ENCODE measurements around the gene ANO4.

ANO4 gene

DNA sequence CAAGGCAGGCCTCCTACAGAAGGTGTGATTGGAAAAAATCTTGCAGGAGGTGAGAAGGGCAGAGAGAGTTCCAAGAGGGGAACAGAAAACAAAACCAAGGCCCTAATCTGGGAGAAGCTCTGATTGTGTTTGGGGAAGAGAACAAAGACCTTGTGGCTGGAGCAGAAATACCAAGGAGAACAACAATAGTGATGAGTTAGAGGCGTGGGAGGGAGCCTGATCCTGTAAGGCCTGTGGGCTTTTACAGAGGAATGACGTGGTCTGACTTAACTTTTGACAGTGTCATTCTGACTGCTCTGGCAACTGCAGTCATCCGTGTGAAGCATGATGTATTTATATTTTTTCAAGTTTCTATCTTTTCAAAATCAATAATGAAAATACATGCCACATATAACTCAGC is 200.6 kb downstream of the ANO4 start:
- no peak for DNase-seq

DNA sequence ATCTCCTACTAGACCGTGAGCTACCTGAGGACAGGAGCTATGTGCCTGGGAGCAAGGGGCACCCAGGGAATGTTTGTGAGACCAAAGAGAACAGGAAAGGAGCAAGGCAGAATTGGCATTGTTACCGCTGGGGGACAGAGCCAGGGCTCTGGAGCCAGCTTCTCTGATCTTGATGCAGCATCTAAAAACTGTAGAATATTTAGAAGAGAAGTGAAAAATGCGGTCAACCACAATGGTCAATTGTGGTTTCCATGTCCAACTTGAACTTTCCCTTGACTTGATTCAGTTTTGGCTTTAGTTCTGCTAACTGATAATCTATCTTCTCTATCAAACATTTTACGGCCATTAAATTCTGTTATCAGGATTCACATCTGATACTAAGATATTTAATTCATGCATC is 201.2 kb downstream of the ANO4 start:
- DNase-seq: no peak

DNA sequence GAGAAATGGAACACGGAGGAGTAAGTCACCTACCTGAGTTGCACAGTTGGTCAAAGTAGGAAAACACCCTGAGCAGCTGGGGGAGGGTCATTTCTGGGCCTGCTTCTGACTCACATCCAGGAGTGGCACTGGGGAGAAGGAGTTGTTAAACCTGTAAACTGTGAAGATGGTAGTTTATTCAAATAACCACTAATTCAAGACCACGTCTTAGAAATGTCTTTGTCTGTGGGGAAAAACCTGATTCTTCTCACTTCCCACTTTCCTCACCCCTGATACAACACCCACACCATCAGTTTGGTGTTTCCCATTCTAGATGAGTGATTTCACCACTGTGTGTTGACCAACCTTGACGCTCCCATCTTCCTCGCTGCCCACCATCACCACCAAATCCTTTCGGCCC is 207.1 kb downstream of the ANO4 start:
- DNase-seq: no peak

DNA sequence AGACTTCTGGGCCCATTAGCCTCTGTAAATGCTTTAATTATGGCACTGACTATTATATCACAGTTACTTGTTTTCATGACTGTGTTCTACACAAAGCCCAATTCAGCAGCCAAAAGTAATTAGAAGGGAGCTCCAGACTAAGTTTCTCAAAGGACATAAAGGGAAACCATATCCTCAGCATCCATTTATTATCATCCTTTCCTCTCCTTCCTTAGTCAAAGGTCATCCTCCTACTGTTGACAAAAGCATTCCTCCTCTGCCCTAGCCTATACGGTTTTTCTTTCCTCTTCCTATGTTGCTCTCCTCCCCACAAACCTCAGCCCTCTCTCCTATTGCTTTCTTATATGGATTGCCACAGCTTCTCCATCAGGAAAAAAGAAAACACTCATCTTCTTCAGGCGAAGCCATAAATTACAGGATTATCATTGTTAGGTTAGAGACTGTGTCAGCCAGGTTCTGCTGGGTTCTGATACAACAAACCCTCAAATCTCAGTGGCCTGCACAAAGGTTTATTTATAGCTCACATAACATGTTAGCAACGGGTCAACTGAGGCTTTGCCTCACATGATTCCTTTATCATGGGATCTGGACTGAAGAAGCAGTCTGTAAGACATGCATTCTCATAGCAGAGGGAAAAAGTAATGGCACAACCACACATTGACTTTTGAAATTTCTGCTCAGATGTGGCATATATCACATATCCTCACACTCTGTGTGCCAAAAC is 208.3 kb downstream of the ANO4 start:
- DNase-seq: no peak

DNA sequence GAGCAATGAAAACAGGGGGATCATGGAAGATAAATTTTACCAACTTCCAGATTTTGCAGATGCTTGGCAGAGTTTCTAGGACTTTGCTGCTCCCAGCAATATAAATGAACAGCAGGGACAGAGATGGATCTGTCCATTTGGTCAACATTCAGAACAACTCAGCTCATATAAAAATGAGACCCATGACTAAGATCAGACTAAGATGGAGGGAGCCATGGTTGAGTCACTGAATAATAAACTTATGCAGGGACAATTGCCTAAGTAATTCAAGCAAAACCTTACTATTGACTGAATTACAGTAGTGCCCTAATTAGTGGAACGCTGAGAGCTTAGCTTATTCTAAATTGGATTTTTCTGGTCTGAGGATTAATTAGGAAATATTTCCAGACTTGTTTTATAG is 210.3 kb downstream of the ANO4 start:
- no peak for DNase-seq

DNA sequence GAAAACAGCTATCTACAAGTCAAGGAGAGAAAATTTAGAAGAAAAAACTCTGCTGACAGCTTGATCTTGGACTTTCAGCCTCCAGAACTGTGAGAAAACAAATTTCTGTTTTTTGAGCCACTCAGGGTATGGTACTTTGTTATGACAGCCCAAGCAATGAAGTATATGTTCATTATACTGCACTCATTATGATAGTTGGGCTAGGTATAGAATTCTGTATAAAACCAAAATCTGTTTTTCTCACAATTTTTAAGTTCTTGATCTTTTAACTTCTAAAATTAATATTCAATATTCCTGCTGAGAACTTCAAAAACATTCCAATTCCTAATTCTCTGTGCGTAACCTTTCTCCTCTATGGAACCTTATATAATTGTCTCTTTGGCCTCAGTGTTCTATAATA is 214.7 kb downstream of the ANO4 start:
- DNase-seq: no peak

DNA sequence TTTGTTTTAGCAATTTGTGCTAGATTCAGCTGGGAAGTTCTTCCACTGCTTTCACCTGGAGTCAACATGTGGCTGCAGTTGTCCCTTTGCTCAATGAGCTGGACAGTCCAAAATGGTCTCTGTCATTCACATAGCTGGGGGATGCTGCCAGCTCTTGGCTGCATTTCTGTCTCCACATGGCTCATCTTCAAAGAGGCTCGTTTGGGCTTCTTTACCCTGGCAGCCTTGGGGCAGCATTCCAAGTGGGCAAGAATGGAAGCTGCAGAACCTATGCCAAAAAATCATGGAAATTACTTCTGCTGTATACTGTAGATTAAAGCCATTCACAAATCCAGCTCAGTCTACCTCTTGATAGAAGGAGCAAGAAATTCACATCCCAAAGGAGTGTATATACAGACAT is 216.3 kb downstream of the ANO4 start:
- DNase-seq: no peak

DNA sequence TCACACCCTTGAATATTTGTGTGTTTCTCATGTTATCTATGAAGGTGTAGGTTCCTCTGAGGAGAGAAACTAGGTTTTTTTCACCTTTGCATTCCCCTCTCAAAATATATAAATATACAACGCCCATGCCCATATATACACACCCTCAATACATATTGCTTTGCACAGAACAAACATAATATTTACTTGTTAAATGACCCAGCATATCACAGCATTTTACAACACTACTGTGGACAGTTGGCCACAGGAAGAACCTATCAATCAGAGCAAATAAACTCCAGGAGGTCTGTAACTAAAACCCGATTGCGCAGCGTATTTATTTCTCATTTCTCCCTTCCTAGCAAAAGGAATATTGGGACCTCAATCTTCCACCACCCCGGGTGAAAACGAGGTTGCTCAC is 219.4 kb downstream of the ANO4 start:
- no peak for DNase-seq

DNA sequence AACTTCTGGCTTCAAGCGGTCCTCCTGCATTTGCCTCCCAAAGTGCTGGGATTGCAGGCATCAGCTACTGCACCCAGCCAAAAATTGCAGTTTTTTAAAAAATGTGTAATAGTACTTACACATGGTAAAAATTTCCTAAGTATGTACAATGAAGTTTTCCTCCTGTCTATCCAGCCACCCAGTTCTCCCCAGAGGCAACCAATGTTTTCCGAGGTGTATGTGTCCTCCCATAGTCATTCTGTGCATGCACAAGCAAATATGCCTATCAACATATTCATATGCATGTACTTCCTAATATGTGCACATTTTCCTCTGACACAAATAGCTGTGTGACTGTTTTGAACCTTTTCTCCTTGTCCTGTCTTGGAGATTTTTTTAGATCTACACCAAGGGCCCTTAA is 220.5 kb downstream of the ANO4 start:
- no peak for DNase-seq

DNA sequence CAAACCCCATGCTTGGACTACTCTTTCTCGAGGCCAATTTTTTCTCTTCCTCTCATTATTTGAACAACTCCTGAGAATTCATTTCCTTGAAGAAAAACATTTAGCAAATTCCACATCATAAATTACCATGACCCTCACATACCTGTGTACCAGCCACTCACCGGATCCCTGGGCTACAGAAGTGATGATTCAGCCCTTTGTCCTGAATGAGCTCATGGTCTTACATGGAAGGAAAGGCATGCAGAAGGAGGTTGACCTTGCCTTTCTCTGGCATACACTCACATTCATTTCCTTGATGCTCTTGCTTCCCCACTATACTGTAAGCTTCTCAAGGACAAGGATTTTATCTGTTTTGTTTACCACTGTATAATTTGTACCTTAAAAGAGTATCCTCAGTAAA is 224.0 kb downstream of the ANO4 start:
- DNase-seq: no peak

DNA sequence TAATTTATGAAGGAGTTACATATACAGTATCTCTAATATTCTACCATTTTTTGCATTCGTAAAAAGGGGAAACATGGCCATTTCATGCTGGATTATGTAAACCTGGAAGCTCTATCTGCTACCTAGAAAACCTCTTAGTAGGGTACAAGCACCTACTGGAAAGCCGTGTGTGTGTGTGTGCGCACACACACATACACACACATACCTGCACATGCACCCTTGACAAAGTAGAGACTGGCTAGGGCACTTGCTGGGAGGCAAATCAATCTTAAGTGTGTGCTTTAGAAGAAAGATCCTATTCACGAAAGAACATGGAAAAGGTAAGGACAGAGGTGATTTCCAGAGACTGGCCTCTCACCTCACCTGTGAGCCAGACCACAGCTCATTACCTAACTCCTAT is 224.6 kb downstream of the ANO4 start:
- no peak for DNase-seq

DNA sequence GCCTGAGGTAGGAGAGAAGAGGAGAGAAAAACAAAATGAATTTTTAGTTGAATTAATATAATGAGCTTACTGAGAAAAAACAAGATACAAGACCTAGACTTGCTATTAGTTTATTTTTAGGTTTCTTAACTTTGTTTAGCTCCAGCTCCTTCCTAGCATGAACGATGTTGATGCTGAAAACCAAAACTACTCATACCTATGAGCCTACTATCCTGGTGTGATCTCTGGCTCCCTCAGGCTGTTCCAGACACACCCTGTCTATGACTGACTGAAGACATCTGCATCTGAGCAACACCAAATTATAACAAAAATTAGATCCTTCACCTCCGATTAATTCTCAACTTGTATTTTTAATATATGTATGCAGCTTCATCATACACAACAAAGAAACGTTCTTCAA is 225.1 kb downstream of the ANO4 start:
- DNase-seq: no peak

DNA sequence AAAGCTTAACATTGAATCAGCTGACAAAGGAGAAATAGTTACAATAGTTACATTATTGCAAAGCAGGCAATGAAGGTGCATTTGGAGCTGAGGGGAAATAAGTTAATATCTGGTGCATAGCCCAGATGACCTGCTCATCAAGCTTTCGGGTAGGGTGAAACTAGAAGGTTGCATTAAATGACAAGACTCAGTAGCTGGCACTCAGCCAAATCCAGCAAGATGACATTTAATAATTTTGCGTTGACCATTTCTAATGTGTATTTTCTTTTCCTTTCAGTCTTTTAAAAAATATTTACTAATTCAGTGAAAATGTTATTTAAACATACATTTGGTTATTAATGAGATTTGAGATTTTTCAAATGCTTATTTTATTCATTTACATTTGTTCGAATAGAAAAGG is 226.9 kb downstream of the ANO4 start:
- DNase-seq: no peak

DNA sequence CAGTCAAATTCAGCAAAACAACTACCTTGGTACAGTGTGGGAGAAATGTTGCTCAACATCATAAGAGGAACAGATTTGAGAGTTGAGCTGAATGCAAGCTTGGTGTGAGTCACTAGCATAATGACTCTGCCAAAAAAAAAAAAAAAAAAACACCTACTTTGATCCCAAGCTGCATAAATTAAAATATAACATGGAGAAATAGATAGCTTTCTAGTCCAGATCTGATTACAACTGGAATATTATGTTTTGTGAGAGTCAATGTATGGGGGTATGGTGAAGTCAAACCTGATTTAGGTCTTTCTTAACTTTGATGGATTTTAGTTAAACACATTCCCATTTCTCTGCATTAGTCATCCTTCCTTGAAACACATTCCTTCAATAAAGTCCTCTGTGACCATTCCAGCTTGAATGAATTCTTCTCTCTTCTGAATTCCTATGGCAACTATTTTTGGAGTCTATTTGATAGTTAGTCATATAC is 227.4 kb downstream of the ANO4 start:
- DNase-seq: no peak

DNA sequence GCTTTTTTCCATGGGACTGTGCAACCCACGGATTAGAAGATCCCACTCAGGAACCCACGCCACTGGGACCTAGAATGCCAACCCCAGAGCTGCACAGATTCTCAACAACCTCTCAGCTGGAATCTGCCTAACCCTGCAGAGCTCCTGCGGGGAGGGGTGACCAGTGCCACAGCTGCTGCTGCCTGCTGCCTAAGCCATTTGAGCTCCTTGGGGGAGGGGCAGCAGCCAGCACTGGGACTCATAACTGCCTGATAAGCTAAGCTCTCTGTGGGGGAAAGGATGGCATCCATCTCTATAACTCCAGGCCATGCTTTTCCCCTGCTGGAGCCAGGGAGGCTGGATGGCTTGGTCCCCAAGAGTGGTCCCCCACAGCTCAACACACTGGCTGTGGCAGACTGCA is 232.6 kb downstream of the ANO4 start:
- no peak for DNase-seq

DNA sequence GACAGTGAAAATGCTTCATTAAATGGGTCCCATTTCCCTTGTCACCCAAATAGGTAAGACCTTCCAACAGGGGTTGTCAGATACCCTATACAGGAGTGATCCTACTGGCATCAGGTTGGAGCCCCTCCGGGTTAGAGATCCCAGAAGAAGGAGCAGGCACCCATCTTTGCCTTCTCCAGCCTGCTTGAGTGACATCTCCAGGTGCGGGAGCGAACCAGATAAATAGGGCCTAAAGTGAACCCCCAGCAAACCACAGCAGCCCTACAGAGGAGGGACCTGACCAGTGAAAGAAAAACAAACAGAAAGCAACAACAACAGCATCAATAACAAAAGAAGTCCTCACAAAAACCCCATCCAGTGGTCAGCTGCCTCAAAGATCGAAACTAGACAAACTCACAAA is 233.2 kb downstream of the ANO4 start:
- DNase-seq: no peak

DNA sequence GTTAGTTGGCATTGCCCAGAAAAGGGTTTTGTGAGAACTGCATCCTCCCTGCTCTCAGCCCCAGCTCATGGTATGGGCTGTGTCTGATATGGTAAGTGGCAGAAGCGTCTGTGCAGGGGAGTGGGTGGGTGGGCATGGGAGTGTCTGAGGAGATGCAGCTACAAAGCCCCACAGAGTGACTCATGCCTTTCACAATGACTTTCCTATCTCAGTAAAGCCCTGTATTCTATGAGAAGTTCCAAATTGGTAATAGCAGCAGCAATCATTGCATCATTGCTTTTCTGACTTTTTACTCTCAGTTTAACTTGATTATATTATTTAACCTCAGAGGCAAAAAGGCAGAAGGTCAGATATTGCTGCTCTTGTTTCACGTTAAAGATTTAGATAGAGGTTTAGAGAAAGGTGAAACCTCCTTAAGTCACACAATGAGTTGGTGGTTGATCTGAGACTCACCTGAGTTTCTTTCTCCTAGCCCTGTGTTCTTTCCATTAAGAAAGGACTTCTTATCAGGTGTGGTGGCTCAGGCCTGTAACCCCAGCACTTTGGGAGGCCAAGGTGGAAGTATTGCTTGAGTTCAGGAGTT is 243.8 kb downstream of the ANO4 start:
- DNase-seq: no peak

DNA sequence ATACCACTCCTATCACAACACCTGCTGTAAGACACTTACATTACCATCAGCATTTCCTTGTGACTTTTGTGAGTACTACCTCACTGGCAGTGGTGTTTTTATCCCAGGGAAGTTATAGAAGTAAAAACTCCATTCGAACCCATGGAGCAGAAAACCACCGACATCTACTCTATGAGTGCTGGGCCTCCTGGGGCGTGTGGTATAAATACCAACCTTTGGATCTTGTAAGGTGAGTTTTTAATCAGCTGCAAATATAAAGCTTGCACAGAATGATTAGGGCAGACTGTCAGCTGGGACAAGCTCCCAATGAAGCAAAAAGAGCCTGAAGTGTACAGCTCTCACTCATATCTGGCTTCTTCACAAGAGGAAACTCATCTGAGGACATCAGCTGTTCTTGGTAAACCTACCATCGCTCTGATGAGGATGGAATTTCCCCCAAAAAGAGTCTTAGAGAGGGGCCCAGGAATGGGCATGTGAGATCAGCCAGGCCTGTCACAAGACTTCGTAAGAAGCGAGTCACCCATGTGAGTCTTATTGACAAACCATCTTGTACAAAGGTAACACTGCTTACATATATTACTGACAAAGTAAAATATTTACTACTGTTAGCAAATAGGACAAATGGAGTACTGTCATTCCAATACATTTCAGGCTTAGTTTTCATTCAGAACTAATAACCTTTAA is 245.4 kb downstream of the ANO4 start:
- DNase-seq: no peak

DNA sequence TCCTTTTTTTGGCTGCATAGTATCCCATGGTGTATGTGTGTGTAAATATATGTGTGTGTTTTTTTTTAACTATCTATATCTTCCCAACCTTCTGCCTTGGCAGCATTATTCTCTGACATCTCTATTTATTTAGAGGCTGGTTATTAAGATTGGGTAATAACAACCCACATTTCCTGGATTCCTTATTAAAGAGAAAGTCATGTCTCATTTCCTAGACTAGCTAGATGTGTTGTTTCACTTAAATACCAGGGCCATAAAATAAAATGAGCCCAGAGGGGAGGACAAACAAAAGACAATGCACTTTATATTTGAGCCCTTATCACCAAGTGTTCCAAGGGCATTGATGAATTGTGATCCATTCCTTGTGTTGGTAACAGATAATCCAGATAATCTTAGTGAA is 246.4 kb downstream of the ANO4 start:
- no peak for DNase-seq

DNA sequence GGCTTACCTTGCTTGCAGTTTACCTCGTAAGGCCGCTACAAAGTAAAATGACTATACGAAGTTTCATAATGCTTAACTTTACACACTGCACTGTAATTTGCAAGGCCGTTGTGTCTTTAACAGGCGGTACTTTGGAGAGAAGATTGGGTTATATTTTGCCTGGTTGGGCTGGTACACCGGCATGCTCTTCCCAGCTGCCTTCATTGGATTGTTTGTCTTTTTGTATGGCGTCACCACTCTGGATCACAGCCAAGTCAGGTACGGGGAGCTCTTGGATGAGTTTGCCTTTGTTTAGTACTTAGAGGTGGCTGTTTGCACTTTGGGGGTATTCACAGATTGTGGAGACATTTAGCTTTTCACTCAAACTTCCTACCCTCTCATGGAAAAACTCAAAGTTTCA is 247.6 kb downstream of the ANO4 start:
- DNase-seq: no peak

DNA sequence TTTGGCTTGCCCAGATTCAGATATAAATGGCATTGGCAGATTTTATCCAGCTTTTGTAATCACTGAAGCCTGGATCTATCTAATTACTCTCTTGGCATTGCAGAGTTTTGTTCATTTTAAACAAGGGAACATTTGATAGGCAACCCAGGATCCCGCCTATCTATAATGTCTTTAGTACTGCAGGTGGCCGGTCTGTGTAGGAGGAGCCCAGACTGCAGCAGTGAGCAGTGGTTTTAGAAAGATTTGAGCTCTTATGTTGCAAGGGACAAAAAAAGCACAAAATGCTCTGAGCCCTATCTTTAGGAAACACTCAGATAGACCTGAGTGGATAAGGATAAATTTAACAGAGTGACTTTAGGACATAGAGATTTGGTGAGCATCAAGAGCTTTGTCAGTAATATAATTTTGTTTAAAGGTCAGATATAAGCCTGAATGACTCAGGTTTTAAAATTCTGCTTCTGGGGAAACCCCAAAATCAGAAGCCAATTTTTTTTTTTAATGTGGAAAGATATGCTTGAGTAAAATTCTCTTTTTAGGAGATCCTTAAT is 250.0 kb downstream of the ANO4 start:
- no peak for DNase-seq

DNA sequence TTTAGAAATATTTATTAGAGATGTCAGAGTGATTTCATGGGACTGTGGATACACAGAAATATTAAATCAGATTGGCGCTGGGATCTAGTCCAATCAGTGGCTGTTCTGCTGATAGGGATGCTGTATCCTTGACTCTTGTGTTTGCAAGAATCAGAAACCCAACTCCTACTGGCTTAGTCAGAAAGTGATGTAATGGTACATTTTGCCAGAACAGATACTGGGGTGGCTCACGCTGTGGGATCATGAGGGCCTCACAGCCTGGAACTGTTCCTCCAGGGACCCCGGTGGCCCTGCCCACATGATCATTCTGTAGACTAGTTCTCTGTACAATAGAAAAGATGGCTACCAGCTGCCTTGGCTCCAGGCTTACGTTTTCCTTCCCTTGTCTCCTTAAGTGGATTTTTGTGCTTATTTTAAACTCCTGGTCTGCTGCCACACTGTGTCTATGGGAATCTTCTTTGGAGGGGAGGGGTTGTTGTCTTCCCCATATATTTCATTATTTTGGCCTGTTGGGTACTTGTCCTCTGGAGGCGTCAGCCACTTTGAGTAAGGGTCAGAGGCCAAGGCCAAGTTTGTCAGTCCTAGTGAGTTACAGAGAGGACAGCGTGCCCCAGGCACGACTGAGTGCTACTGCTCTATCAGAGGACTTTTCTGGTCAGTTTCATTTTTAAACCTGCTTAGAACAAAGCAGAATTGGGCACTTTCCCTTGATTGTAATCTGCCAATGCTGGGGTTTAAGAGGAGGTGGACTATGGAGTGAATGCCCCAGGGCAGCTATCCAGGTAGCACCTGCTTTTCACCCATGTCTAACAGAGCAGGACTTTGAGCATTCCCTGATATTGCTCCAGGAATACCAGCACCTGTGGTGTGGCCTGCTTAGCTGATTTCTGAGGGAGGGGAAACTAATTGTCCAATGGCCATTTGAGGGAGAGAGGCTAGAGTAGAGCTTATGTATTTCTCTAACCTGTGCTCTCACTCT is 251.2 kb downstream of the ANO4 start:
- no peak for DNase-seq

DNA sequence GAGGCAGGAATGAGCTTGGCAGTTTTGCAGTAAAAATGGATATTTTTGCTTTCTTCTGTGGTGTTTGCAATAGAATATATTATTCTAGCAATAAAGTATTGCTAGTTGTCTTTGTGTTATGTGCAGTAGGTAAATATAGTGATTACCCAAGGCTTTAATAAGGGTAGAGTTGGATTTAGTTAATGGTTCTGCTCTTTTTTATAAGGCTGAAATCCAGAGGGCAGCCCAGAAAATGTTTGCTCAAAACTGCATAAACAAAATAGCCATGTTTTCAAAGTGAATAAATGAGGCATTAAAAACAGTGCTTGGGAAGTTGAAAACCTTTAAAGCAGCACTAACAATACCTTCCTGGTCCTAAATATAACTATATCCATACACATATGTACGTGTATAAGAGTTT is 253.1 kb downstream of the ANO4 start:
- DNase-seq: no peak

All from effector CD8-positive, alpha-beta T cell (primary cell).